ENCODE measurements around the gene FOXI2.

Gene FOXI2

DNA sequence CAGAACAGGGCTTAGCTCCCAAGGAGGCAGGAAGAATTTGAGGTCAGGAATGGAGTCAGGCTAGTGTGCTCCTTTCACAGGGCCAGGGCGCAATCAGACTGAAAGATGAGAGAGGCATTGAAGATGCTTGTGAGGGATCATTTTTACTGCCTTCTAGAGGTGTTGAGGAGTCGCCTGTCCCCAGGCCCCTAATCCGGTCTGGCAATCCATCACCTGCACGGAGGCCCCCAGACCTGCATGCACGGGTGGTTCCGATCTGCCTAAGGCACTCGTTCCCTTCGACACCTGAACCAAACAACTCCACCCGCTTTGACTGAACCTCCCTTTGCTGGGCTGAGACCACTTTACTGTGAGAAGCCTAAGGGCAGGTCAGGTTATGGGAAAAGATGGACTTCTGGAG, 8.0 kb downstream of the FOXI2 start:
- DNase-seq, result no peak

DNA sequence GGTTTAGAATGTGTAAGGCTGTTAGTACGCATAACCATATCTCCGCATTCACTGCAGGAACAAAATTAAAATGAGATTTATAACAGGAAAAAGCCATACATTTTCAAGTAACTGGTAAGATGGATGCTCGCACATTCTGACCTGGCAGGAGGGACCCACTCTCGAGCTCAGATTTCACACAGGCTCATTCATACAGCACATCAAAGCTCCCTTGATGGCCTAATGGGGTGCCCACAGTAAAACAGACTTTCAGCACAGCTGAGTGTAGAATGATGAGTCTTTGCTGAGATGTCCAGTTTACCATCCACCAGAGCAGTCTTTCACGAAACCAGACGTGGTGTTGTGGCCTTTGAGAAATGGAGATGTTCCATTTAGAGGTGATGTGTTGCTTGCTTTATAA, 8.9 kb downstream of the FOXI2 start:
- no peak for DNase-seq

DNA sequence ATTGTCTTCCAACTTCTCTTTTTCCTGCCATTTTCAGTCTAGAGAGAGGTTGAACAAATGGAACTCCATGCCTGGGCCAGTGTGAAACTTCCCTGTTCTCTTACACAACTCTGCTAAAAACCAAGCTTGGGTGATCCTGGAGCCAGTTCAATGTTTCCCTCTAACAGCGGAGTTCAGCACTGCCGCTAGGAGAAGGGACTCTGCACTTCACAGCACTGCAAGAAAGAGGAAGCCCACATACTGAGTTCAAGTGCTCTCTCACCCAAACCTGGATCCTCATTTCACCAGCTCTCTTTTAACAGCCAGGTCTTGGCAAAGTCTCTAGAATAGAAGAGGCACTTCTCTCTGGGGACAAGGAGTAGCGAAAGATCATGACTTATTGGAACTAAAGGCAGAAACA, 18.8 kb downstream of the FOXI2 start:
- no peak for DNase-seq

DNA sequence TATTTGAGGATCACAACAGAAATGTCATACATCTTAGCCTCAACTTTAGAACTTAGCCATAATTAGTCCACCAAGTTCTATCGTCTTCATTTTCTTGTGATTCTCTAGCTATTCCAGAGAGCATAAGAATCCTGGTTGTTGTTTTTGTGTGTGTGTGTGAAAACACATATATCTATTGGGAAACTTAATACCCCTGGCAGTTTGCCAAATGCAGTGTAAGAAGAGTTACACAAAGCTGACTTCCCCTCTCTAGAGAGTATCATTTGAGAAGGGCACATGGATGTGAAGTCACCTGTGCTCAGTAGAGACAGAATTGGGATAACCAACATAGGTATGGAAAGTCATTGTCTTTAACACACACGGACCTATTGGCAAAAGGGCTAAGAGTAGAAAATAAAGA, 19.3 kb downstream of the FOXI2 start:
- DNase-seq, result no peak

DNA sequence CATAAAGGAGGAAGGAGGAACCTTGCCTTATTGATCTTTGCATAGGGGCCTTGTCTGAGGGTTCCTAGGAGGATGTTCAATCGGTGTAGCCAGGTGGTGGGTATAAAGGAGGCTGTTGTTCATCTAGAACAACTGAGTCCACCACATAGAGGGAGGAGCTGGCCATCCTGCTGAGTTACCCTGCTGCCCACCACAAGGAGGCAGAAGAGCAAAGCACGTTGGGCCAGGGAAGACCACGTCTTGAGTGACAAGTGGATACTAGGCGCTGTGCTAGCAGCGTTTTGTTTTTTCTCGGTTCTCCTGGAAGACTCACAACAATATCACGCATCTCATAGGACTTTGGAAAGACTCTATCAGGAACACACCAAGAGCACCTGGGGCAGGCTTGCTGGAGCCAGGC, 20.0 kb downstream of the FOXI2 start:
- no peak for DNase-seq

DNA sequence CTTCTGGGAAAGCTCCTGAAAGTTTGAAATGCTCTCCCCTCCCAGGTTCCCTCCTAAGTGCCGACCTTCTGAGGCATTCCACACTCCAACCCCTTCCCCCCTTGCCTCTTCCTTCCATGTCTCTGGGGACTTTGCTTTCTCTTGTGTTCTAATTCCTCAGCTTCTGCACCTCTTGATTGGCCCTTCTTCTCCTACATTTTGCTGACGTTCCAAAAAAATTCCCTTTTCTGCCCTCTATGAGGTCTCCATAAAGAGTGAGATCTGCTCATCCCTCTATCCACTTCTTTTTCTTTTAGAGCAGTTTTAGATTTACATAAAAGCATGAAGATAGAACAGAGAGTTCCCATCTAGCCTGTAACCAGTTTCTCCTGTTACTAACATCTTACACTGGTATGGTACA, 22.3 kb downstream of the FOXI2 start:
- DNase-seq, result no peak

DNA sequence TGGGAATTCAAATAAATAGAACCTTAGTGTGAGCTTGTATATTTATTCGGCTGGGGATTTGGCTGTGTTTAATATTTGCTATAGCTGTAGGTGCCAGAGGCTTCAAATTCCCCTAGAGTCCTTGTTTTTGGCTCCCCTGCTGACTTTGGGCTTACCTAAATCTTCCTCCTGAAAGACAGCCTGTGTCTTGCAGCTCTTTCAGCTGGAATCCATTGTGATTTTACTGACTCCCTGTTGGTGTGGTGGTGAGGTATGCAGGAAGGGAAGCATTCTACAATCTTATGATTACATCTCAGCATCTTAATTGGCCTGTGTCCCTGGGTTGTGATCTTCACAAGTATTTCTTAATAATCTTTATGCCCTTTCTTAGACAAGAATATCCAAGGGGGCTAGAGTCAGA, 25.9 kb downstream of the FOXI2 start:
- no peak for DNase-seq

DNA sequence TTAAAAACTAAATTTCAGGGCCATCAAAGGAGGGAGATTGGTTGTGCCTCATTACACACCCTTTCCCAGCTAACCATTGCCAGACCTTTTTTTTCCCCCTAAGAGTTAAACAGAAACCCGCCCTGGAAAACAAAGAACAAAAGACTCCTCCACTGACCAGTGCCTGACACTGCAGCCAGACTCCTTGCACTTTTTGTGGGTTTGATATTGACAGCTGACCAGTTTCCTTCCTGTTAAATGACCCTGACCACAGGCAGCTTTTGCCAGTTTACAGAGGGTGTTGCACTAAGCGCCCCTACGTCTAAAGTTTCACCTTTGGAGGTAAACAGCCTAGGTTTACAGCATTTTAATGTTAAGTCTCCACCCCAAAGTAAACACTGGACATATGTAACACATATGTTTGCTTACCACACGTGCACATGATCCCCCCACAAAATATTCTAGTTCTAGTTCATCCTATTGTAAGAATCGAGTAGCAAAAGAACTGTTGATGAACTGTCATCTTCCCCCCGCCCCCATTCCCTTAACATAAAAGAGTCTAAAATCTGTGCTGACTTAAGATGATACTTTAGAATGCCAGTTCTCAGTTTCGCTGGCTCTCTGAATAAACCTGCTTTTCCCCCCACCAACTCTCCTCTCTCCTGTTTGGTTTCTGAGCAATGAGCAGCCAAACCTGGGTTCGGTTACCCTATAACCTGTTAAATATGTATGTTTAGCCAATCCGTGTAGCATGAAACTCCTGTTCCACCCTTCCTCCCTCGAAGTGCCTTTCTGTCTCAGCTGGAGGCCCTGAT, 38.0 kb downstream of the FOXI2 start:
- DNase-seq, result no peak

DNA sequence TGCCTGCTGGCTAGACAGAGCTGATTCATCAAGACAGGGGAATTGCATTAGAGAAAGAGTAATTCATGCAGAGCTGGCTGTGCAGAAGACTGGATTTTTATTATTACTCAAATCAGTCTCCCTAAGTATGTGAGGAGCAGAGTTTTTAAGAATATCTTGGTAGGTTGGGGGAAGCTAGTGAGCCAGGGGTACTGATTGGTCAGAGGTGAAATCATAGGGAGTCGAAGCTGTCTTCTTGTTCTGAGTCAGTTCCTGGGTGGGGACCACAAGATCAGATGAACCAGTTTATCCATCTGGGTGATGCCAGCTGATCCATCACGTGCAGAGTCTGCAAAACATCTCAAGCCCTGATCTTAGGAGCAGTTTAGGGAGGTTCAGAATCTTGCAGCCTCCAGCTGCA, 39.8 kb downstream of the FOXI2 start:
- DNase-seq, result no peak

DNA sequence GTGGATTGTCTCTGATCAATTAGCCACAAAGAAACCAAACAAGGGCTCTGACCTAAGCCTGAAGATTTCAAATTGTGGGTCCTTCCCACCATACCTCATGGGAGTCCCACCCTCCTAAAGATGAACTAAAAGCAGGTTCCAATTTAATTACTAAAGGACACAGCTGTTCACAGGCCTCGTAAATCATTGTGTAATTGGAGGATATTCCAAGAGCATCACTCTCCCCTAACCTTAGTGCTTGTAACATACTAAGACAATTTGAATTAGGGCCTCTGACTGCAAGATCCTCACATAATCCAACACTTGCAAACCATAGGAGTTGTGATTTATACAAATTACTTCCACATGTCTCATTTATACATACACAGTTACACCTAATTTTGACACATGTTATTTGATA, 44.4 kb downstream of the FOXI2 start:
- no peak for DNase-seq

DNA sequence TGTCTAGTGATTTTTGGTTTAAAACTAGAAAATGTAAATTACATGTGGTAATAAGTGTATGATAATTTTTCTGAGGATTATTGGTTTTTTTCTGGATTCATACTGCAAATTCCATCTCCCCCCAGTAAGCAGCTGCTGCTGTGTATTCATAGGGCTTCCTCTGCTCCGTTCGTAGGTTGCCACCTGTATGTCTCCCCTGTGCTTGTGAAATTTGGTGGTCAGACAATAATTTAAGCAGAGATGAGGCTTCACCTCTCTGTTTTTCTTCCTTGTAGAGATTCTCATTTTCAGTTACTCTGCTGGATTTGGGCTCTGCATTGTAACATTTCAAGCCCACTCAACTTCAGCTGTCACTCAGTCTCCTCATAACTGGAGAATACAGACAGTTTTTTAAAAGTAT, 50.9 kb downstream of the FOXI2 start:
- DNase-seq, result no peak

DNA sequence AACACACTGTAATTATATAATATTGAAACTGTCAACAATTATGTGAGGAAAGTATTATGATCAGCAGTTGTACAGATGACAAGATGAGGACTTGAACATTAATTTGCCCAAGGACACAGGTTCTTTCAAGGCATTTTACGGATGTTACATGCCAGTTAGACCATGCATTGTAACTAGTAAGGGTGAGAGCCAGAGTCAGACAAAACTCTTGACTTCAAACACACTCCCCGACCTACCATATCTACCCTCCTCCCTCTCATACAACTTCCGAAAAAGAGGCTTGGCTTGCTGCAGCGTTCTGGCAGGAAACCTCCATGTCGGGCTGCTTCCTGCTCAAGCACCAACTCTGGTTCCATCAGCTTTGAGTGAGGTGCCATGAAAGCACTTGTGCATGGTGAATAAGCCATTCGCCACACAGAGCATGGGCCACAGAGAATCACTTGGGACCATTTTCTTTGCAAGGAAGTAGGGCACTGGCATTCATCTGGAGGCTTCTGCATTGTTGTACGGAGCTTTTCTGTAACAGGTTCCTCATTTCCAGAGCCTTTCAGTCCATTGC, 53.2 kb downstream of the FOXI2 start:
- no peak for DNase-seq
